Activated CD8-positive, alpha-beta T cell treated with anti-CD3 and anti-CD28 coated beads, Interleukin-2, amount 10 ng/mL, durations not matched to agents 7 days and 5 days (primary cell): ENCODE data around the gene MED26. TPM values are rescaled to one million over a fixed set of nuclear protein-coding genes. Genes with fewer than 3 reads are reported as not detected.

ENCODE experiments used
- ATAC-seq: fragments of 150-1000 bp; cut with Tn5 transposase; one replicate; pipeline ENCODE4 v1.10.0; 2021; ENCODE audit warnings: moderate library complexity
- CTCF ChIA-PET: fragments of 350-600 bp; sonication (Branson Sonifier 250); formaldehyde crosslinking; loops from one replicate; lab custom pipeline; 2021; ENCODE audit warnings: antibody characterized with exemption; lab: Charles Lee
- POLR2A ChIA-PET: fragments of 350-600 bp; sonication (Branson Sonifier 250); formaldehyde crosslinking; loops from one replicate; lab custom pipeline; 2021; ENCODE audit warnings: antibody characterized with exemption; lab: Charles Lee
- DNase-seq: peaks from one replicate; pipeline ENCODE4 v3.0.0-alpha.2; 2020
- H3K27ac Mint-ChIP-seq: one replicate; pipeline ENCODE4 v1.8.0; 2021; ENCODE audit warnings: mild to moderate bottlenecking, mixed read lengths
- H3K27me3 Mint-ChIP-seq: one replicate; pipeline ENCODE4 v1.8.0; 2021; ENCODE audit warnings: low read depth, mixed read lengths
- H3K36me3 Mint-ChIP-seq: one replicate; pipeline ENCODE4 v1.8.0; 2021; ENCODE audit warnings: low read depth, mixed read lengths
- H3K4me1 Mint-ChIP-seq: one replicate; pipeline ENCODE4 v1.8.0; 2021; ENCODE audit warnings: low read depth, mixed read lengths
- H3K4me3 Mint-ChIP-seq: one replicate; pipeline ENCODE4 v1.8.0; 2021; ENCODE audit warnings: mild to moderate bottlenecking, mixed read lengths
- H3K9me3 Mint-ChIP-seq: one replicate; pipeline ENCODE4 v1.8.0; 2022; ENCODE audit warnings: mixed read lengths; ENCODE audit not compliant: insufficient read depth
- total RNA-seq, 2 experiments: library from RNA; stranded (reverse); gene quantifications; one replicate each; pipeline ENCODE4 v1.2.3, GENCODE V29; 2021

The MED26 gene
- total RNA-seq, 2 experiments from 2014 or later, result 17.2 to 17.4 TPM

DNA sequence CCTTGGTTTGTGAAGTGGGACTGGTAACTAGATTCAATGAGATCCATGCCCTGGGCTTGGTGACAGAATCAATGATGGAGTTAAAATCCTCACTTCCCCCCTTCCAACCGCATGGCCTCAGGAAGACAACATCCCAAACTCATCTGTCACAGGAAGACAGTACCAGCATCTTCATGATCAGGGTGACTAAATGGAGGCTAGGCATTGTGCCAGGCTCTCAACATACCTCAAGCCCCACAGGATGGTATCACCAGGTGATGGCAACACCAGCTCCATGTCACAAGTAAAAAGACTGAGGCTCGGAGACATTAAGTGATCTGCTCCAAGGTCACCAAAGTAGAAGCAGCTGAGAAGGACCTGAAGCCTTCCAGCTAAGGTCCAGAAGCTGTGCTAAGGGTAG, 14.2 kb downstream of the MED26 start:
- H3K36me3 Mint-ChIP-seq, result no peaks in the 10 kb centered on the region
- H3K27ac Mint-ChIP-seq, result peak overlapping the region; percentile 33
- H3K9me3 Mint-ChIP-seq, result no peaks in the 10 kb centered on the region
- ATAC-seq (no peak), DNase-seq (no peak)
- H3K4me1 Mint-ChIP-seq, result peaks cover 71% of the 10 kb centered on the region
- POLR2A ChIA-PET, result no interaction called here
- H3K4me3 Mint-ChIP-seq, result no peak overlapping the region
- no peaks in the 10 kb centered on the region for H3K27me3 Mint-ChIP-seq
- CTCF ChIA-PET, result no interaction called here

DNA sequence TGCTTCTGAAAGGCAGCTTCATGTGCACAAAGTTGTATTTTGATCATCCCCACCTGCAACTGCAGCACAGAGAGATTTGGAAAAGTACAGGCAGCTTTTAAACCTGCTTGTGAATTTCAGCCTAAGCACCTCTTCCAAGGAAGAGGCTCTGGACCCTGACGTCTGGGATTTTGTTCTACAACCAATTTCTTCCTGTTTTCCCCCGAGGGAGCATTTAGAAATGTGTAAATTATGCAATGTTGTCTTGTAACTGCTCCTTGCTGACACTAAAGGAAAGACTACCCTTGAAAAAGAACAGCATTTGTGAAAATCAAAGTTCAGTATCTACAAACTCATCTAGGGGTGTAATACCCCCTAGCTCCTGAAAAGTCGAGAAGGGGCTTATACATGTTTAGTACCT, 15.4 kb downstream of the MED26 start:
- H3K27me3 Mint-ChIP-seq, result no peaks in the 10 kb centered on the region
- no peak overlapping the region for H3K27ac Mint-ChIP-seq

DNA sequence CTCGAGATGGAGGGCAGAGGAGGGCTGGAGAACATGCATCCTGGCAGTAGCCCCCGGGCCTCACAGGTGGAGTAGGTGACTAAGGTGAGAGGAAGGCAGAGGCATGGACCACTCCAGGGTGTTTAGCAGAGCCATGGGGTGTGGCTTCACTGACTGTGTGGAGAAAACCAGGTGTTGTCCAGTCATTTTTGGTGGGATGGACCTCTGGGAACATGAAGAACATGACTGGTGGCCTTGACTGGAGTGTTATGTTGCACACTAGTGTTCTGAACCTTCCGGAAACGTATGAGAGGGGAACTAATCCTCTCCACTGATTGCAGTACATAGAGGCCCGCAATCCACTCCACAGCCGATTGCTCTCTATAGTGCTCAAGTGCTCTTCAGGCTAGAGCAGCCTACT, 16.9 kb downstream of the MED26 start:
- ChIA-PET CTCF (interaction anchor here (1.2 kb wide), 1 partner anchor 24 kb away, joined by 3 read pairs; no protein-coding TSS in a partner anchor), POLR2A (no interaction called here)
- Mint-ChIP-seq H3K9me3 (no peaks in the 10 kb centered on the region), H3K27ac (peak overlapping the region; percentile 43), H3K4me1 (peaks cover 62% of the 10 kb centered on the region), H3K27me3 (no peaks in the 10 kb centered on the region), H3K4me3 (no peak overlapping the region), H3K36me3 (no peaks in the 10 kb centered on the region)
- ATAC-seq, result no peak
- DNase-seq, result no peak

More for the DNA sequence above, 15.4 kb downstream of the MED26 start:
- no peak for DNase-seq
- POLR2A ChIA-PET, result interaction anchor here (1.4 kb wide), 1 partner anchor 25 kb away, joined by 3 read pairs; no protein-coding TSS in a partner anchor
- H3K4me3 Mint-ChIP-seq, result no peak overlapping the region
- CTCF ChIA-PET, result interaction anchor here (1.2 to 1.5 kb wide), 4 partner anchors 11 to 116 kb away, joined by 3 to 9 read pairs (median 4); partner anchors contain the start of gene C19orf44
- no peaks in the 10 kb centered on the region for H3K9me3 Mint-ChIP-seq
- peaks cover 73% of the 10 kb centered on the region for H3K4me1 Mint-ChIP-seq
- no peaks in the 10 kb centered on the region for H3K36me3 Mint-ChIP-seq
- ATAC-seq, result no peak

DNA sequence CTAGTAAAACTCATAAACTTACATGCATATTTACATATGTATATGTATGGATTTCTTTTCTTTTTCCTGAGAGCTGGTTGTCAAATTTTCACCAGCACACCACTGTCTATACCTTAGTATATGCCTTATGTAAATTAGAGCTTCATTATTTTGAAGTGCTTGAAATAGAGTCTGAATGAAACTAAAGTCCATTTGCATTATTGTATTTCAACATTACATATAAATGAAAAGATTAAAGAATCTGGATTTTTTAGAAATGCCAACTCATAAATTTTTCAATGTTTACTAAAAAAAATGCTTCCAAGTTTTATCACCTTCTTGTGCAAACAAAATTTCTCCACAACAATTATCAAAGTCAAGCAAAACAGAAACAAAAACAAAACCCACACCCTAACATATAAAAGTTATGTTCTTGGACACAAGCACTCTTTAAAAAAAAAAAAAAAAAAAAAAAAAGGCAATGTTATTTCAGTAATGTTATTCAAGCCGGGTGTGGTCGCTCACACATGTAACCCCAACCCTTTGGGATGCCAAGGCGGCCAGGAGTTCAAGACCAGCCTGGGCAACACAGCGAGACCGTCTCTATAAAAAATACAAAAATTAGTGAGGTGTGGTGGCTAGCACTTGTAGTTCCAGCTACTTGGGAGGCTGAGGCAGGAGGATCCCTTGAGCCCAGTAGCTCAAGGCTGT, 18.3 kb downstream of the MED26 start:
- no peak for DNase-seq
- ATAC-seq, result no peak
- Mint-ChIP-seq H3K4me3 (no peak overlapping the region), H3K27ac (no peak overlapping the region), H3K9me3 (no peaks in the 10 kb centered on the region), H3K27me3 (no peaks in the 10 kb centered on the region), H3K4me1 (peaks cover 55% of the 10 kb centered on the region), H3K36me3 (peaks cover 4% of the 10 kb centered on the region)
- ChIA-PET CTCF (interaction anchor here (1.2 kb wide), 1 partner anchor 22 kb away, joined by 4 read pairs; no protein-coding TSS in a partner anchor), POLR2A (interaction anchor here (1.6 kb wide), 1 partner anchor 40 kb away, joined by 3 read pairs; no protein-coding TSS in a partner anchor)

DNA sequence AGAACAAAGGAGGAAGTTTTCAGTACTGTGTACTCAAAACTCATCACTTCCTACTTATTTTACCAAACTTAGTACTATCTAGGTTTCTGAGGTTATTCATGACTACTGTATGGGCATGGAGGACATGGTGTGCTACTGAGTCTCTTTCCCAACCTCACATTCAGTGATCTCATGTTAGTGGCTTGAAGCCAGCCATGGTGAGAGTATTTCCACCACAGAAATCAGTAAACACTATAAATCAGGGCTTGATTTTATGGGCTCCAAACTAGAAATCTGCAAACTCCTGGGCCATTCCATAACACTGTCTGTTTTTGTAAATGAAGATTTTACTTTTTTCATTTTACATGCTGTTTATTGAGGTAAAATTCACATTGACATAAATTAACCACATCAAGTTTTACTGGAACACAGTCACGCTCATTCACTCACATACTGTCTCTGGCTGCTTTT, 19.7 kb downstream of the MED26 start:
- no peak for DNase-seq
- H3K4me1 Mint-ChIP-seq, result peaks cover 43% of the 10 kb centered on the region
- no peaks in the 10 kb centered on the region for H3K9me3 Mint-ChIP-seq
- H3K36me3 Mint-ChIP-seq, result peaks cover 4% of the 10 kb centered on the region
- H3K27ac Mint-ChIP-seq, result peak overlapping the region; percentile 40
- POLR2A ChIA-PET, result interaction anchor here (1.5 kb wide), 1 partner anchor 20 kb away, joined by 4 read pairs; the partner anchor contains the start of gene MED26
- peak; percentile 49 for ATAC-seq
- no peak overlapping the region for H3K4me3 Mint-ChIP-seq
- CTCF ChIA-PET, result interaction anchor here (1.2 kb wide), 1 partner anchor 20 kb away, joined by 4 read pairs; no protein-coding TSS in a partner anchor
- no peaks in the 10 kb centered on the region for H3K27me3 Mint-ChIP-seq

DNA sequence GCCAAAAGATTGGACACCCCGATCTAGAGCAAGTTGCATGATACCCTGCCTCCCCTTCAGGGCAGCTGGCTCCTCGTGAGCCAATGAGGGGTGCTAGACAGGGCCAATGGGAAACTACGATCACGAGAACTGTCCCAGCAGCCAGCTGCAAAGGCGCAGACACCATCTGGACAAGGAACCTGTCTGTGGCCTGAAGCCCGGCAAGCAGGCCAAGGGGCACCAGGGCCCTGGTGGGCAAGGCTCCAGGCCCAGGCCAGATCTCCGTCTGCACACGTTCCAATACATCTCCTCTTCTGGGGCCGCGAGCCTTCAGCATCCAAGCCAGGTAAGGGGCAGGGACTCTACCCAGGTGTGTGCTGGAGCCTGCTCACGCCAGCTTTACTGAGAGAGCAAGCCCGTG, 20.2 kb downstream of the MED26 start:
- DNase-seq (no peak), ATAC-seq (no peak)
- Mint-ChIP-seq H3K27ac (peak overlapping the region; percentile 55), H3K9me3 (no peaks in the 10 kb centered on the region), H3K27me3 (no peaks in the 10 kb centered on the region), H3K4me3 (no peak overlapping the region), H3K36me3 (peaks cover 4% of the 10 kb centered on the region), H3K4me1 (peaks cover 43% of the 10 kb centered on the region)
- ChIA-PET POLR2A (interaction anchor here (0.7 to 1.5 kb wide), 2 partner anchors 19 to 20 kb away, joined by 3 to 4 read pairs; partner anchors contain the start of gene MED26), CTCF (no interaction called here)

DNA sequence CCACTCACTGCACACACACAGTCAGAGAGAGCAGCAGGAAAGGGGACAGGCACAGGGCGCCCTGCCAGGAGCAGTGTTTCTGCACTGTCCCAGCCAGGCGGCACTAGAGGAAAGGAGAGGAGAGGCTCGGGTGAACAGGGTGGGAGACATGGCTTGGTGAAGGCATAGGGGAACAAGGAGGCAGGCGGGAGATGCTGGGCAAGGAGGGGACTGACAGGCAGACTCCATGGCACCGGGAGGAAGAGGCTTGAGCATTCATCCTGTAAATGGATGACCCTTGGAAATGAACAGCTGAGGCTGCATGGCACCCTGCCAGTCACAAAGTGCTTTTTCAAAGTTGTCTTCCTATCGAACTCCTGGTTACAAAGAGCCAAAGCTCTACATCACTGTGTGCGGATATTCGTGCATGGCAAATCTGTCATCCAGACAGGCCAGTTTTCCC, 22.4 kb downstream of the MED26 start:
- Mint-ChIP-seq H3K4me1 (peaks cover 29% of the 10 kb centered on the region), H3K4me3 (no peak overlapping the region), H3K27ac (no peak overlapping the region), H3K36me3 (peaks cover 6% of the 10 kb centered on the region), H3K27me3 (no peaks in the 10 kb centered on the region), H3K9me3 (no peaks in the 10 kb centered on the region)
- ATAC-seq (no peak), DNase-seq (no peak)
- ChIA-PET CTCF (no interaction called here), POLR2A (no interaction called here)

DNA sequence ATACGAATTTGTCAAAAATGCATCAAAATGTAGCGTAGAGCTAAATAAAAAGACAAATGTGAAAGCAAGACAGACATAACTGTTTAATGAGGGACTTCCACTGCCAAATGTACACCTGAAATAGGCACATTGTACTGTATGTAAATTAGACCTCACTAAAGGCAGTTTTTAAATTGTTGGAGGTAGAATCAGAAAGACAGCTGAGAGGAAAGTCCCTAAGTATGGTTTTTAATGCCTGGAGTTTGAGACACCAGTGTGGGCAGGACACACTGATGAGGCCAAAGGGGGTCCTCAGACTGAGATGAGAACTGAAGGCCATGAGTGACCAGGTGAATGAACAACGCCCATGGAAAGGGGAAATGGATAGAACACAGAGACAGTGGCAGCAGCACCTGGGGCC, 22.9 kb downstream of the MED26 start:
- no peak overlapping the region for H3K4me3 Mint-ChIP-seq
- peaks cover 32% of the 10 kb centered on the region for H3K4me1 Mint-ChIP-seq
- peaks cover 6% of the 10 kb centered on the region for H3K36me3 Mint-ChIP-seq
- H3K27me3 Mint-ChIP-seq, result no peaks in the 10 kb centered on the region
- no peak for ATAC-seq
- ChIA-PET POLR2A (no interaction called here), CTCF (no interaction called here)
- H3K27ac Mint-ChIP-seq, result no peak overlapping the region
- no peaks in the 10 kb centered on the region for H3K9me3 Mint-ChIP-seq
- DNase-seq, result no peak

DNA sequence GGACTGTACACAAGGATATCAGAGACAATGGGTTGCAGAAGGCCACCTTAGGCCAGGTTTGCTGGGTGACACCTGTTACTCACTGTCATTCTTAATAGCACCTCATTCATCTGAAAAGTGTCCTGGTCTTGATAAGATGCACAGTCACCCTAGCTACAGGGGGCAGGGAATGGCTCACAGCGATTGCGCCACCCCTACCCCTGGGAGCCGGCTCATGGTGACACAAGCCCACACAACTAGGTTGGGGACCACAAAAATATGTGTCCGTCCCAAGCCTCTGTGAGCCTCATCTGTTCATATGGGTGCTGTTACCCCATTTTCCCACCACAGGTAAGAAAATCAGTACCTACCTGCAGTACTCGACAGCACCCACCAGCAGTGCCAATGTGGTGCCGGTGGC, 23.4 kb downstream of the MED26 start:
- Mint-ChIP-seq H3K27ac (no peak overlapping the region), H3K36me3 (peaks cover 6% of the 10 kb centered on the region), H3K9me3 (no peaks in the 10 kb centered on the region), H3K27me3 (no peaks in the 10 kb centered on the region), H3K4me1 (peaks cover 35% of the 10 kb centered on the region), H3K4me3 (no peak overlapping the region)
- DNase-seq, result no peak
- no peak for ATAC-seq
- POLR2A ChIA-PET, result interaction anchor here (0.6 kb wide), 1 partner anchor 18 kb away, joined by 3 read pairs; no protein-coding TSS in a partner anchor
- CTCF ChIA-PET, result interaction anchor here (0.6 kb wide), 1 partner anchor 17 kb away, joined by 4 read pairs; no protein-coding TSS in a partner anchor

DNA sequence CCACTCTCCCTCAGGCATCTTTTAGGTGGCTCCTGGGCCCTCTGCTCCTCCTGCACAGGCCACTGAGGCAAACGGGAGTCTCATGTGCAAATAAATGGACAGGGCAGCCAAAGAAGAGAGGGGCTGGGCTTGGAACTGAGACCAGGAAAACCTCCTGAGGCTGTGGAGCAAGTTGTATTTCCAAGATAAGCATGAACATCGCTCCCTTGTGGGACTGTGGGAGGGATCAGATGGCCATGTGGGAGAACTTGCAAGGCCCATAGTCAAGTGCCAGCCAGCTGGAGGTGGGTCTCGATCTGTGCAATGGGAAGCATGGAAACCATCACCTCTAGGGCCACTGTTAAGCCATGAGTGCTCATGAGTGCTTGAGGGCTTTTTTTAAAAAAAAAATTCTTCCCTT, 24.9 kb downstream of the MED26 start:
- no peaks in the 10 kb centered on the region for H3K27me3 Mint-ChIP-seq
- no peaks in the 10 kb centered on the region for H3K9me3 Mint-ChIP-seq
- peaks cover 36% of the 10 kb centered on the region for H3K4me1 Mint-ChIP-seq
- ATAC-seq (no peak), DNase-seq (no peak)
- POLR2A ChIA-PET, result interaction anchor here (0.8 kb wide), 1 partner anchor 16 kb away, joined by 4 read pairs; no protein-coding TSS in a partner anchor
- H3K36me3 Mint-ChIP-seq, result peaks cover 6% of the 10 kb centered on the region
- H3K4me3 Mint-ChIP-seq, result no peak overlapping the region
- H3K27ac Mint-ChIP-seq, result no peak overlapping the region
- CTCF ChIA-PET, result no interaction called here

DNA sequence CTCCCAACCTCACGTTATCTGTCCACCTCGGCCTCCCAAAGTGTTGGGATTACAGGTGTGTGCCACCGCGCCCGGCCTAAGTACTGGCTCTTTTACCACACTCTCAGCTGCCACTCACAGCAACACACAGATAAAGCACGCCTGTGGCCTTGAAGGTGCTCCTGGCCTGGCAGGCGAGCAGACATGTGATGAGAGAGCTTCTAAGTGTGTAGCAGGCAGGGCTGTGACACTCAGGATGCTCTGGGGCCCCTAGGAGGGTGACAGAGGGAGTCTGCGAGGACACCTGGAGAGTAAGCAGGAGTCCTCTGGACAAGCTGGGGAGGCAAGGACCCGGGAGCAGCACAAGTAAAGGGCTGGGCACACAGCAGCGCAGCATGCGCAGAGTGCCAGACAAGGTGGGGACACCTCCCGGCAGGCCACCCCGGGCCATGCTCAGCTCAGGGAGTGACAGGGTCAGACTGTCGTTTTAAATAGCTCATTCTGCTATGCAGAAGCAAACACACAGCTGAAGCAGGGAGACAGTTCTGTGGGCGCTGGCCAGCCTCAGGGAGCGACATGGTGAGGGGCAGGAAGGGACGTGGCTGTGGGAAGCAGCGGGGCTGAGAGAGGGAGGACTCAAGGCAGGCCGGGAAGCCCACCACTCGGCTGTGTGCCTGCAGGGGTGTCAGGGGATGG, 26.5 kb downstream of the MED26 start:
- H3K4me3 Mint-ChIP-seq, result no peak overlapping the region
- H3K27me3 Mint-ChIP-seq, result no peaks in the 10 kb centered on the region
- ChIA-PET CTCF (interaction anchor here (0.9 kb wide), 1 partner anchor 11 kb away, joined by 3 read pairs; no protein-coding TSS in a partner anchor), POLR2A (interaction anchor here (1.7 kb wide), 1 partner anchor 14 kb away, joined by 6 read pairs; no protein-coding TSS in a partner anchor)
- ATAC-seq, result no peak
- H3K9me3 Mint-ChIP-seq, result no peaks in the 10 kb centered on the region
- peaks cover 39% of the 10 kb centered on the region for H3K4me1 Mint-ChIP-seq
- no peak overlapping the region for H3K27ac Mint-ChIP-seq
- H3K36me3 Mint-ChIP-seq, result peaks cover 6% of the 10 kb centered on the region
- DNase-seq, result no peak
